Astrocyte (in vitro differentiated cells and primary cell): ENCODE results near the gene SLC25A42.

Experiments used
- CTCF ChIP-seq: IDR thresholded peaks from 2 replicates; pipeline ENCODE4 v1.5.1; 2011; ENCODE audit warnings: low read depth, mild to moderate bottlenecking, inconsistent platforms, low read length, moderate library complexity; ENCODE audit not compliant: insufficient read depth
- EZH2 ChIP-seq: IDR thresholded peaks from 2 replicates; pipeline ENCODE4 v1.6.1; 2012; ENCODE audit warnings: mild to moderate bottlenecking, low read length, inconsistent platforms; ENCODE audit not compliant: insufficient read depth

GRCh38 chr19:19059018-19059836 is 4.6 kb upstream of the SLC25A42 start:
- no peak for TF ChIP-seq CTCF
- no peak for TF ChIP-seq EZH2
